AG04449 (cell line): ENCODE results near the gene NPIPA3.
"Not testable (repeated sequence)": the region's sequence is repeated elsewhere in the genome, so short reads cannot be mapped to it uniquely, and the experiment has no call there.

Experiments used
- CTCF ChIA-PET: fragments of 350-600 bp; formaldehyde crosslinking; extraction: SDS; loops from one replicate; lab custom pipeline; 2021; ENCODE audit warnings: antibody characterized with exemption; lab: Yijun Ruan, JAX
- POLR2A ChIA-PET: fragments of 400-600, 350-600 bp; formaldehyde crosslinking; extraction: SDS; loops from one replicate; lab custom pipeline; 2020; ENCODE audit warnings: antibody characterized with exemption, inconsistent platforms; lab: Yijun Ruan, JAX
- DNase-seq: peaks from one replicate; pipeline ENCODE4 v3.0.0-alpha.2; 2010; ENCODE audit warnings: low read depth, low spot score
- H3K4me3 ChIP-seq: 2 replicates; pipeline ENCODE4 v1.5.1; 2011; ENCODE audit warnings: low read depth, mild to moderate bottlenecking, control low read depth, low read length
- TF ChIP-seq, protein P1 (sequence below): IDR thresholded peaks from one replicate; pipeline ENCODE4 v1.5.1; 2011; ENCODE audit warnings: mild to moderate bottlenecking, moderate library complexity, low read length, control low read depth, inconsistent platforms; ENCODE audit not compliant: insufficient read depth; ENCODE audit errors: missing control alignments

NPIPA3 gene

DNA sequence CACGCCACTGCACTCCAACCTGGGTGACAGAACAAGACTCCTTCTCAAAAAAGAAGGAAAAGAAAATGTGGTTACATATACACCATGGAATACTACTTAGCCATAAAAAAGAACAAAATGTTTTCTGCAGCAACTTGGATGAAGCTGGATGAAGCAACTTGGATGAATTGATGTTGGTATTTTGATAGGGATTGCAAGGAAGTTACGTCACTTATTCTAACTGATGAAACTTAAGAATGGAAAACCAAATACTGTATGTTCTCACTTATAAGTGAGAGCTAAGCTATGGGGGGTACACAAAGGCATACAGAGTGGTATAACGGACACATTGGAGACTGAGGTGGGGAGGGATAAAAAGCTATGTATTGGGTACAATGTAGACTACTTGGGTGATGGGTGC is 26.6 kb upstream of the NPIPA3 start:
- DNase-seq = no peak
- H3K4me3 ChIP-seq = no peak overlapping the region
- TF ChIP-seq, protein P1, sequence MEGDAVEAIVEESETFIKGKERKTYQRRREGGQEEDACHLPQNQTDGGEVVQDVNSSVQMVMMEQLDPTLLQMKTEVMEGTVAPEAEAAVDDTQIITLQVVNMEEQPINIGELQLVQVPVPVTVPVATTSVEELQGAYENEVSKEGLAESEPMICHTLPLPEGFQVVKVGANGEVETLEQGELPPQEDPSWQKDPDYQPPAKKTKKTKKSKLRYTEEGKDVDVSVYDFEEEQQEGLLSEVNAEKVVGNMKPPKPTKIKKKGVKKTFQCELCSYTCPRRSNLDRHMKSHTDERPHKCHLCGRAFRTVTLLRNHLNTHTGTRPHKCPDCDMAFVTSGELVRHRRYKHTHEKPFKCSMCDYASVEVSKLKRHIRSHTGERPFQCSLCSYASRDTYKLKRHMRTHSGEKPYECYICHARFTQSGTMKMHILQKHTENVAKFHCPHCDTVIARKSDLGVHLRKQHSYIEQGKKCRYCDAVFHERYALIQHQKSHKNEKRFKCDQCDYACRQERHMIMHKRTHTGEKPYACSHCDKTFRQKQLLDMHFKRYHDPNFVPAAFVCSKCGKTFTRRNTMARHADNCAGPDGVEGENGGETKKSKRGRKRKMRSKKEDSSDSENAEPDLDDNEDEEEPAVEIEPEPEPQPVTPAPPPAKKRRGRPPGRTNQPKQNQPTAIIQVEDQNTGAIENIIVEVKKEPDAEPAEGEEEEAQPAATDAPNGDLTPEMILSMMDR = no peak
- ChIA-PET CTCF (no interaction called here), POLR2A (no interaction called here)

DNA sequence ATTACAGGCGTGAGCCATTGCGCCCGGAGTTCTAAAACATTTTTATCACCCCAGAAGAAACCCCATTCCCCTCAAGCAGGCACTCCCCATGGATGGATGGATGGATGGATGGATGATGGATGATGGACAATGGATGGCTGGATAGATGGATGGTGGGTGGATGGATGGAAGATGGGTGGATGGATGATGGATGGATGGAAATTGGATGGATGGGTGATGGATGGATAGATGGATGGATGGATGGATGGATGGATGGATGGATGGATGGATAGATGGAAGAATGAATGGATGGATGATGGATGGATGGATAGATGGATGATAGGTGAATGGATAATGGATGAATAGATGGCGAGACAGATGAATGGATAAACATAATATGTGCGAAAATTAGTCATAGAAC is 25.6 kb upstream of the NPIPA3 start:
- no peak overlapping the region for H3K4me3 ChIP-seq
- POLR2A ChIA-PET = no interaction called here
- CTCF ChIA-PET = no interaction called here
- TF ChIP-seq, protein P1 = no peak
- DNase-seq = no peak

DNA sequence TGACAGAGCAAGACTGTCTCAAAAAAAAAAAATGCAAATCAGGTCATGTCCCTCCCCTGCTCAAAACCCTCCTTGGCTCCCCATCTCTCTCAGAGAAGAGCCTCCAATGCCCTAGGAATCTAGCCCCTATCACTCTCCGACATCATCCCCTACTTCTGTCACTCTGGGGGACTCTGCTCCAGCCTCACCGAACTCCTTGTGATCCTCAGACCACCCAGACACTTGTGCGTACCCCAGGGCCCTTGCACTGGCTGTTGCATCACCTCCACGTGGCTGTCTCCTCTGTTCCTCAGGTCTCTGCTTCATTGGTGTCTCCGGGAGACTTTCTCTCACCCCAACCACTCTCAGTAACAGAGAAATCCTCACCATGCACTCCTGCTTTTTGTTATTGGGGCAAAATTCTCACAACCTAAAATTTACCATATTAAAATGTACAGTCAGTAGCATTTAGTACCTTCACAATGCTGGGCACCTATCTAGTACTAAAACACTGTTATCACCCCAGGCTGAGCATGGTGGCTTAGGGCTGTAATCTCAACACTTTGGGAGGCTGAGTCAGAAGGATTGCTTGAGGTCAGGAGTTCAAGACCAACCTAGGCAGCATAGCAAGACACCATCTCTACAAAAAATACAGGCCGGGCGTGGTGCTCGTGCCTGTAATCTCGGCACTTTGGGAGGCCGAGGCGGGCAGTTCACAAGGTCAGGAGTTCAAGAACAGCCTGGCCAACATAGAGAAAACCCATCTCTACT is 24.3 kb upstream of the NPIPA3 start:
- no peak overlapping the region for H3K4me3 ChIP-seq
- DNase-seq = no peak
- TF ChIP-seq, protein P1 = no peak
- ChIA-PET CTCF (no interaction called here), POLR2A (no interaction called here)

DNA sequence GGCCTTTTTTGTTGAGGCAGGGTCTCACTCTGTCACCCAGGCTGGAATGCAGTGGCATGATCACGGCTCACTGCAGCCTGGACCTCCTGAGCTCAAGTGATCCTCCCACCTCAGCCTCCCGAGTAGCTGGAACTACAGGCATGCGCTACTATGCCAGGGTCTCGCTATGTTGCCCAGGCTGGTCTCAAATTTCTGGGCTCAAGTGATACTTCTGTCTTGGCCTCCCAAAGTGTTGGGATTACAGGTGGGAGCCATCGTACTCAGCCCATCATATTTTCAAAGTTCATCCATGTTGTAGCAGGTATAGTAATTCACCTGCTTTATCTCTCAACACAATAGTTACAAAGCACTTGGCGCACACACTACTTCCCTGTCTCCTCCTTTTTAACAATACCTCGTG is 22.8 kb upstream of the NPIPA3 start:
- POLR2A ChIA-PET, H3K4me3 ChIP-seq, DNase-seq, CTCF ChIA-PET: not testable (repeated sequence)

DNA sequence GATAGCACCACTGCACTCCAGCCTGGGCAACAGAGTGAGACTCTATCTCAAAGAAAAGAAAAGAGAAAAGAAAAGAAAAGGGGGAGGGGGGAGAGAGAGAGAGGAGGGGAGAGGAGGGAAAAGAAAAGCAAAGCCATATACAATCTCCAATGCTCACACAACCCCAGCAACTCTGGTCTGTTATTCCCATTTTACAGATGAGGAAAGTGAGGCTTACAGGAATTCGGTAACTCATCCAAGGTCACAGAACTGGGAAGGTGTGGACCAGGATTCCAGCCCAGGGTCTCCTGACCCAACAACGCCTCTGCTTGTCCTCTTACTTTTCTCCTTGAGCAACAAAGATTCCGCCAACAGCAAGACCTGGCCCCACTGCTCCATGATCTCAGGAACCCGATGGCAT is 22.1 kb upstream of the NPIPA3 start:
- TF ChIP-seq, protein P1 = no peak
- DNase-seq = no peak
- ChIA-PET POLR2A (no interaction called here), CTCF (no interaction called here)
- H3K4me3 ChIP-seq = no peak overlapping the region

DNA sequence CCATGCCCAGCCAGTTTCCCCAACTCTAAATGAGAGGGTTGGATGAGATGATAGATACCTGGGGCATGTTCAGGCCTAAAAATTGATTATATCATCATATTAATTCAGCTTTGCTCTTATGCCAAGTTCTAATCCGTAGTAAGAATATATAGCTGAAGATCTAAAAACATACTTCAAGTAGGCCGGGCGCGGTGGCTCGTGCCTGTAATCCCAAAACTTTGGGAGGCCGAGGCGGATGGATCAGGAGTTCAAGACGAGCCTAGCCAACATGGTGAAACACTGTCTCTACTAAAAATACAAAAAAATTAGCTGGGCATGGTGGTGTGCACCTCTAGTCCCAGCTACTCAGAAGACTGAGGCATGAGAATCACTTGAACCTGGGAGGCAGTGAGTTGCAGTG is 21.1 kb upstream of the NPIPA3 start:
- no peak overlapping the region for H3K4me3 ChIP-seq
- TF ChIP-seq, protein P1 = no peak
- POLR2A ChIA-PET = no interaction called here
- DNase-seq = no peak
- CTCF ChIA-PET = no interaction called here

DNA sequence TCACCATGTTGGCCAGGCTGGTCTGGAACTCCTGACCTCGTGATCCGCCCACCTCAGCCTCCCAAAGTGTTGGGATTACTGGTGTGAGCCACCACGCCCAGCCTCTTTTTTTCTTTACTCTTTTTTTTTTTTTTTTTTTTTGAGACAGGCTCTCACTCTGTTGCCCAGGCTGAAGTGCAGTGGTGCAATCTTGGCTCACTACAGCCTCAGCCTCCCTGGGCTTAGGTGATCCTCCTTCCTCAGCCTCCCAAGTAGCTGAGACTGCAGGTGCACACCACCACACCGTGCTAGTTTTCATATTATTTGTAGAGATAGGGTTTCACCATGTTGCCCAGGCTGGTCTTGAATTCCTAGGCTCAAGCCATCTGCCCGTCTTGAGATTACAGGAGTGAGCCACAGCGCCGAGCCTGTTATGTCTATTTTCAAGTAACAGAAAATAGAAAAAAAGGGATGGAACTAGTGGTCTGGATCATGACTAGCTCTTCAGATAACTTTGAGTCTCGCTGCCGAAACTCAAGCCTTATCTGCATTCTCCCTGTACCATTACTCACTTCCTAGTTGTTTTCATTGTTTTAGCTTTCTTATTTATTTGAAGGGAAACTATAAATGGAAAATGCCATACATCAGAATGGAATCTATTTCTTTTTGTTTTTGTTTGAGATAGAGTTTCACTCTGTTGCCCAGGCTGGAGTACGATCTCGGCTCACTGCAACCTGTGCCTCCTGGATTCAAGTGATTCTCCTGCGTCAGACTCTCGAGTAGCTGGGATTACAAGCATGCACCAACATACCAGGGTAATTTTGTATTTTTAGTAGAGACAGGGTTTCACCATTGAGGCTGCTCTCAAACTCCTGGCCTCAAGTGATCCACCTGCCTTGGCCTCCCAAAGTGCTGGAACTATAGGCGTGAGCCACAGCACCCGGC is 17.1 kb upstream of the NPIPA3 start:
- POLR2A ChIA-PET, DNase-seq, H3K4me3 ChIP-seq, CTCF ChIA-PET: not testable (repeated sequence)

DNA sequence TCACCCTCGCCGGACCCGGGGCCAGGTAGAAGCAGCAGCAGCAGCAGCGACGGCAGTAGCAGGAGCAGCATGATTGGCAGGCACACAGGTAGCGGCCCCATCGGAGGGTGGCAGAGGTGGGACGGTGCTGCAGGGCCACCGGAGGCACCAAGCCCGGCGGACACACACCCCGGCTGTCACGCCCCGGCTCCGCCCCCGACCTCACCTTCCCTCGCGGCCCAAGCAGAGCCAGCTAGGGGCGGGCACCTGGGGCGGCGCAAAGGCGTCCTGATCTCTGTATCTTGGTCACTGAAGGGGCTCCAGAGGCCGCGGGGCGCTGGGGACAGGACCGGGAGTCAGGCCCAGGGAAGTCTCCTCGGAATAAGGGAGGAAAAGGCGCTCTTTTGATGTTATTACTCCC is 9.1 kb upstream of the NPIPA3 start, which contains the start of gene PLA2G10:
Gene PLA2G10 (minus strand): TSS at position 180 of the 400 bp plus-strand sequence. CDS start 79 bp downstream, at position 101.
- CTCF ChIA-PET, H3K4me3 ChIP-seq, DNase-seq, POLR2A ChIA-PET: not testable (repeated sequence)

DNA sequence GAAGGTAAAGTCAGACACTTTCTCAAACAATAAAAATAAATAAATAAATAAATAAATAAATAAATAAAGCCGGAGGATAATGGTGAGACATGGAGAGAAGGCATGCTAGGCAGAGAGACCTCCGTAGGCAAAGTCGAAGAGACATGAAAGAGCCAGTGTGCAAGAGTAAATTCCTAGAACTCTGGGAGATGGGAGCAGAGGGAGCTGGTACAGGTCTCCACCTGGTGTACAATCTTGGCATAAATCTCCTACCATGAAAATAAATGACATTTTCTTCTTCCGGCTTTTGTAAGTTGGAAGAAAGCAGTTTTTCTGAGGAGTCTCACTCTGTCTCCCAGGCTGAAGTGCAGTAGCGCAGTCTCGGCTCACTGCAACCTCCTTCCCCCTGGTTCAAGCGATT is 1.4 kb upstream of the NPIPA3 start:
- POLR2A ChIA-PET, CTCF ChIA-PET, DNase-seq, H3K4me3 ChIP-seq: not testable (repeated sequence)

DNA sequence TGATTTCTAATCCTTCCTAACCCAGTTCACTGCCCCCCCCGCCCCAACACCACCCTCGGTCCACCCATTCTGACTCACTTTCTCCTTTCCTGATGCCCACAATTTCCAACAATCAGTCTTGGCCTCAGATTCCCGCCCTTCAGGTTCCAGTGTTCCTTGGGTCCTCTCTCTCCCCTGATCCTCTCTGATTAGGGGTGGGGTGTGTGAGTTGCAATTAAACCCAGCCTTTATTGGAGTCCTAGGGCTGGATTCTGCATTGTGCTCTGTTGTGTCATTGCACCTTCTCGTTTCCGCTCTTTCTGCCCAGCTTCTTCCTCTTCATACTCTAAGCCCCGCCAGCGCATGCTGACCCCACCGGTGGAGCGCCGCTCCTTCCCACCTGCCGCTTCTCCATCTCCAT is 539 bp upstream of the NPIPA3 start:
- DNase-seq, POLR2A ChIA-PET, H3K4me3 ChIP-seq, CTCF ChIA-PET: not testable (repeated sequence)

DNA sequence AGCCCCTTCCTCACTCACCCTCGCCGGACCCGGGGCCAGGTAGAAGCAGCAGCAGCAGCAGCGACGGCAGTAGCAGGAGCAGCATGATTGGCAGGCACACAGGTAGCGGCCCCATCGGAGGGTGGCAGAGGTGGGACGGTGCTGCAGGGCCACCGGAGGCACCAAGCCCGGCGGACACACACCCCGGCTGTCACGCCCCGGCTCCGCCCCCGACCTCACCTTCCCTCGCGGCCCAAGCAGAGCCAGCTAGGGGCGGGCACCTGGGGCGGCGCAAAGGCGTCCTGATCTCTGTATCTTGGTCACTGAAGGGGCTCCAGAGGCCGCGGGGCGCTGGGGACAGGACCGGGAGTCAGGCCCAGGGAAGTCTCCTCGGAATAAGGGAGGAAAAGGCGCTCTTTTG is 30.0 kb downstream of the NPIPA3 start:
- CTCF ChIA-PET, H3K4me3 ChIP-seq, POLR2A ChIA-PET, DNase-seq: not testable (repeated sequence)
